ENCODE data around the gene PGM5.
"Not testable (repeated sequence)": the region's sequence is repeated elsewhere in the genome, so short reads cannot be mapped to it uniquely, and the experiment has no call there.

DNA sequence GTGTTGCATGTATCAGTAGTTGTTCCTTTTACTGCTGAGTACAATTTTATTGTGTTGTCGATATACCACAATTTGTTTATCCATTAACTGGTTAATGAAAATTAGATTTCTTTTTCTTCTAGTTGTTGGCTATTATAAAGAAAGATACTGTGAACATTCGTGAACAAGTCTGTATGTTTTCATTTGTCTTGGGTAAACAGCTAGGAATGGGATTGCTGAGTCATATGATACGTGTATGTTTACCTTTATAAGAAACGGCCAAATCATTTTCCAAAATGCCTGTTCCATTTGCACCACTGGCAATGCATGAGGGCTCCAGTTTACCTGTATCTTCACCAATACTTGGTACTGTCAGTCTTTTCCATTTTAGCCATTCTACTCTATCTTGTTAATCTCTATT lies 33.1 kb downstream of the PGM5 start:
- TF ChIP-seq E2F6 (IDR thresholded peaks at IDR 0.05); BCL11A (IDR thresholded peaks at IDR 0.05; ENCODE audit: low read depth in 2 of 2, low read length in 2 of 2); TAF1 (IDR thresholded peaks at IDR 0.05; ENCODE audit: low read depth, low read length); EZH2 (IDR thresholded peaks at IDR 0.05; ENCODE audit: low read depth, low read length, severe bottlenecking); GTF2F1 (IDR thresholded peaks at IDR 0.05; ENCODE audit: borderline replicate concordance, low read depth, low read length); POLR2AphosphoS5 (IDR thresholded peaks at IDR 0.05; ENCODE audit: low read depth, low read length); JUND (IDR thresholded peaks at IDR 0.05; ENCODE audit: low read length): not testable (repeated sequence)
- TF ChIP-seq, protein P1, sequence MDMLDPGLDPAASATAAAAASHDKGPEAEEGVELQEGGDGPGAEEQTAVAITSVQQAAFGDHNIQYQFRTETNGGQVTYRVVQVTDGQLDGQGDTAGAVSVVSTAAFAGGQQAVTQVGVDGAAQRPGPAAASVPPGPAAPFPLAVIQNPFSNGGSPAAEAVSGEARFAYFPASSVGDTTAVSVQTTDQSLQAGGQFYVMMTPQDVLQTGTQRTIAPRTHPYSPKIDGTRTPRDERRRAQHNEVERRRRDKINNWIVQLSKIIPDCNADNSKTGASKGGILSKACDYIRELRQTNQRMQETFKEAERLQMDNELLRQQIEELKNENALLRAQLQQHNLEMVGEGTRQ (IDR thresholded peaks at IDR 0.05; ENCODE audit: low read length) = not testable (repeated sequence)
- TF ChIP-seq, protein P2, sequence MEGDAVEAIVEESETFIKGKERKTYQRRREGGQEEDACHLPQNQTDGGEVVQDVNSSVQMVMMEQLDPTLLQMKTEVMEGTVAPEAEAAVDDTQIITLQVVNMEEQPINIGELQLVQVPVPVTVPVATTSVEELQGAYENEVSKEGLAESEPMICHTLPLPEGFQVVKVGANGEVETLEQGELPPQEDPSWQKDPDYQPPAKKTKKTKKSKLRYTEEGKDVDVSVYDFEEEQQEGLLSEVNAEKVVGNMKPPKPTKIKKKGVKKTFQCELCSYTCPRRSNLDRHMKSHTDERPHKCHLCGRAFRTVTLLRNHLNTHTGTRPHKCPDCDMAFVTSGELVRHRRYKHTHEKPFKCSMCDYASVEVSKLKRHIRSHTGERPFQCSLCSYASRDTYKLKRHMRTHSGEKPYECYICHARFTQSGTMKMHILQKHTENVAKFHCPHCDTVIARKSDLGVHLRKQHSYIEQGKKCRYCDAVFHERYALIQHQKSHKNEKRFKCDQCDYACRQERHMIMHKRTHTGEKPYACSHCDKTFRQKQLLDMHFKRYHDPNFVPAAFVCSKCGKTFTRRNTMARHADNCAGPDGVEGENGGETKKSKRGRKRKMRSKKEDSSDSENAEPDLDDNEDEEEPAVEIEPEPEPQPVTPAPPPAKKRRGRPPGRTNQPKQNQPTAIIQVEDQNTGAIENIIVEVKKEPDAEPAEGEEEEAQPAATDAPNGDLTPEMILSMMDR (IDR thresholded peaks at IDR 0.05; ENCODE audit: control extremely low read depth in 1 of 3, insufficient read depth in 1 of 3, low read depth in 1 of 3, low read length in 3 of 3) = not testable (repeated sequence)
